IMR-90 (cell line): ENCODE measurements around the gene RPL23. TPM values are rescaled to one million over a fixed set of nuclear protein-coding genes. Genes with fewer than 3 reads are reported as not detected.

Experiments used
- ATAC-seq: fragments of 200-7000 bp; cut with Tn5 transposase; 2 replicates; pipeline ENCODE4 v1.9.1; 2020; ENCODE audit warnings: low read depth, mild to moderate bottlenecking, moderate library complexity
- BruUV-seq: library from RNA; stranded (reverse); fragments of 400-500 nt; replicated peaks from 2 replicates; lab custom pipeline; 2021; lab: Mats Ljungman, UMichigan
- CTCF ChIA-PET: fragments of 300-600 bp; formaldehyde crosslinking; extraction: SDS; loops from one replicate; lab custom pipeline; 2021; ENCODE audit warnings: antibody characterized with exemption; lab: Yijun Ruan, JAX
- POLR2A ChIA-PET: fragments of 300-600 bp; sonication (Branson Sonifier 250); formaldehyde crosslinking; loops from one replicate; lab custom pipeline; 2022; ENCODE audit warnings: antibody characterized with exemption; ENCODE audit not compliant: unreplicated experiment; lab: Charles Lee
- DNase-seq: peaks from one replicate; pipeline ENCODE4 v3.0.0; 2013
- H2AFZ ChIP-seq: replicated peaks from 2 replicates; pipeline ENCODE3; 2013; ENCODE audit warnings: low read length, mild to moderate bottlenecking; ENCODE audit not compliant: poor library complexity
- H2AK5ac ChIP-seq: 2 replicates; pipeline ENCODE4 v1.6.1; 2013; ENCODE audit warnings: low read depth, low read length, inconsistent platforms
- H2AK9ac ChIP-seq: replicated peaks from 2 replicates; pipeline ENCODE3; 2013; ENCODE audit warnings: mild to moderate bottlenecking, low read depth, low read length, moderate library complexity; ENCODE audit not compliant: poor library complexity
- H2BK120ac ChIP-seq: 2 replicates; pipeline ENCODE4 v1.6.1; 2013; ENCODE audit warnings: low read depth, low read length, inconsistent platforms
- H2BK15ac ChIP-seq: 3 replicates; pipeline ENCODE4 v1.6.1; 2013; ENCODE audit warnings: low read depth, low read length, inconsistent platforms
- H2BK20ac ChIP-seq: 2 replicates; pipeline ENCODE4 v1.6.1; 2013; ENCODE audit warnings: low read depth, mild to moderate bottlenecking, inconsistent platforms, low read length, moderate library complexity
- H2BK5ac ChIP-seq: 2 replicates; pipeline ENCODE4 v1.6.1; 2013; ENCODE audit warnings: mild to moderate bottlenecking, low read depth, low read length, inconsistent platforms; ENCODE audit not compliant: poor library complexity, severe bottlenecking
- H3K14ac ChIP-seq: replicated peaks from 2 replicates; pipeline ENCODE4 v1.6.1; 2013; ENCODE audit warnings: low read depth, low read length, inconsistent platforms
- H3K18ac ChIP-seq: 2 replicates; pipeline ENCODE4 v1.6.1; 2013; ENCODE audit warnings: low read depth, low read length, control low read depth
- H3K23ac ChIP-seq: 2 replicates; pipeline ENCODE4 v1.6.1; 2013; ENCODE audit warnings: low read depth, low read length, inconsistent platforms
- H3K27ac ChIP-seq: 2 replicates; pipeline ENCODE4 v1.5.1; 2013; ENCODE audit warnings: mild to moderate bottlenecking, control low read depth, low read length; ENCODE audit not compliant: insufficient read depth
- H3K27me3 ChIP-seq: 2 replicates; pipeline ENCODE4 v1.6.1; 2013; ENCODE audit warnings: low read length; ENCODE audit not compliant: control insufficient read depth, insufficient read depth
- H3K36me3 ChIP-seq: 2 replicates; pipeline ENCODE4 v1.6.1; 2013; ENCODE audit warnings: low read length, mixed read lengths; ENCODE audit not compliant: control insufficient read depth, insufficient read depth
- H3K4ac ChIP-seq: 2 replicates; pipeline ENCODE4 v1.6.1; 2013; ENCODE audit warnings: low read depth, low read length, inconsistent platforms
- H3K4me1 ChIP-seq: 2 replicates; pipeline ENCODE4 v1.6.1; 2013; ENCODE audit warnings: low read length, mixed read lengths; ENCODE audit not compliant: control insufficient read depth, insufficient read depth
- H3K4me2 ChIP-seq: 2 replicates; pipeline ENCODE4 v1.6.1; 2013; ENCODE audit warnings: low read depth, mild to moderate bottlenecking, control low read depth, low read length, moderate library complexity
- H3K4me3 ChIP-seq: 2 replicates; pipeline ENCODE4 v1.5.1; 2013; ENCODE audit warnings: low read depth, mild to moderate bottlenecking, control low read depth, low read length, moderate library complexity; ENCODE audit not compliant: insufficient read depth
- H3K56ac ChIP-seq: 2 replicates; pipeline ENCODE4 v1.6.1; 2013; ENCODE audit warnings: low read length, inconsistent platforms; ENCODE audit not compliant: insufficient read depth; ENCODE audit errors: extremely low read depth
- H3K79me1 ChIP-seq, 2 experiments: 2 replicates each; pipeline ENCODE4 v1.6.1; 2013; ENCODE audit warnings: low read length in 2 of 2, inconsistent platforms in 1 of 2, low read depth in 1 of 2
- H3K9ac ChIP-seq: 2 replicates; pipeline ENCODE4 v1.6.1; 2013; ENCODE audit warnings: low read depth, low read length, control low read depth
- H3K9me1 ChIP-seq: 2 replicates; pipeline ENCODE4 v1.6.1; 2013; ENCODE audit warnings: low read length, inconsistent platforms; ENCODE audit not compliant: insufficient read depth
- H3K9me3 ChIP-seq: 2 replicates; pipeline ENCODE4 v1.6.1; 2013; ENCODE audit warnings: low read length; ENCODE audit not compliant: control insufficient read depth, insufficient read depth
- H4K20me1 ChIP-seq: 2 replicates; pipeline ENCODE4 v1.6.1; 2013; ENCODE audit warnings: low read length, inconsistent platforms; ENCODE audit not compliant: insufficient read depth
- H4K5ac ChIP-seq: 2 replicates; pipeline ENCODE4 v1.6.1; 2013; ENCODE audit warnings: mild to moderate bottlenecking, low read depth, low read length, control low read depth
- H4K8ac ChIP-seq, 2 experiments: 2 replicates each; pipeline ENCODE4 v1.6.1; 2013; ENCODE audit warnings: low read depth in 2 of 2, low read length in 2 of 2, control low read depth in 1 of 2, inconsistent platforms in 1 of 2
- H4K91ac ChIP-seq: 2 replicates; pipeline ENCODE4 v1.6.1; 2013; ENCODE audit warnings: low read depth, low read length, inconsistent platforms; ENCODE audit not compliant: insufficient read depth
- CTCF ChIP-seq: conservative IDR thresholded peaks from 2 replicates; pipeline ENCODE4 v1.5.1; 2012; ENCODE audit warnings: mild to moderate bottlenecking, low read depth, low read length, improper control_type of control experiment
- MAFK ChIP-seq: IDR thresholded peaks from 2 replicates; pipeline ENCODE4 v1.6.1; 2012; ENCODE audit warnings: low read depth, low read length, improper control_type of control experiment
- MAZ ChIP-seq: IDR thresholded peaks from 2 replicates; pipeline ENCODE4 v1.6.1; 2012; ENCODE audit warnings: low read depth, mild to moderate bottlenecking, low read length, improper control_type of control experiment, moderate library complexity, borderline replicate concordance
- NFE2L2 ChIP-seq: fragments of 150-350 bp; IDR thresholded peaks from 2 replicates; pipeline ENCODE4 v1.6.1; 2016; ENCODE audit warnings: low read depth, mild to moderate bottlenecking, low read length
- RAD21 ChIP-seq: IDR thresholded peaks from 2 replicates; pipeline ENCODE4 v1.6.1; 2012; ENCODE audit warnings: low read length, improper control_type of control experiment
- RFX5 ChIP-seq: IDR thresholded peaks from 2 replicates; pipeline ENCODE4 v1.8.0; 2012; ENCODE audit warnings: low read depth, mild to moderate bottlenecking, low read length, moderate library complexity
- WGBS, 2 experiments: methylation state at CpG; one replicate each; pipeline versions ENCODE4 v1.1.5 to v1.1.7; 2013; ENCODE audit warnings: missing lambda C conversion rate in 2 of 2; ENCODE audit not compliant: insufficient read length in 1 of 2; ENCODE audit errors: extremely low coverage in 2 of 2; 5-methylcytosine and 5-hydroxymethylcytosine counted together
- dilution Hi-C: fragments of 300-500 bp; cut with HindIII; formaldehyde crosslinking; loops from one replicate; pipeline ENCODE4 v1.14.3; 2018; ENCODE audit warnings: low sequenced_read_pairs; ENCODE audit not compliant: unreplicated experiment
- in situ Hi-C: fragments of 300-500 bp; cut with MboI; formaldehyde crosslinking; loops from 3 replicates; pipeline ENCODE4 v1.14.3; 2019; ENCODE audit warnings: low sequenced_read_pairs, inconsistent platforms, mixed read lengths
- intact Hi-C: fragments of 100-400 bp; cut with micrococcal nuclease; formaldehyde crosslinking; loops from 2 replicates; pipeline ENCODE4 v1.10.0; 2022
- polyA plus RNA-seq, 3 experiments: library from polyadenylated mRNA; depleted of rRNA; stranded (reverse); fragments of >200 nt; gene quantifications; 2 replicates each; pipeline ENCODE4 v1.2.3, GENCODE V29; 2012; ENCODE audit warnings: low replicate concordance in 1 of 3
- total RNA-seq: library from RNA; depleted of rRNA; stranded (reverse); fragments of >200 nt; gene quantifications from 2 replicates; pipeline ENCODE4 v1.2.3, GENCODE V29; 2012

The RPL23 gene
- total and polyA plus RNA-seq, 2 of the 4 experiments (the other 2 are of a cell fraction) = 1,170 to 2,308 TPM

- TF ChIP-seq RAD21 = no peak
- TF ChIP-seq MAFK = no peak
Observed at GRCh38 chr17:38885044-38885727, 31.7 kb upstream of the RPL23 start (continued).

DNA sequence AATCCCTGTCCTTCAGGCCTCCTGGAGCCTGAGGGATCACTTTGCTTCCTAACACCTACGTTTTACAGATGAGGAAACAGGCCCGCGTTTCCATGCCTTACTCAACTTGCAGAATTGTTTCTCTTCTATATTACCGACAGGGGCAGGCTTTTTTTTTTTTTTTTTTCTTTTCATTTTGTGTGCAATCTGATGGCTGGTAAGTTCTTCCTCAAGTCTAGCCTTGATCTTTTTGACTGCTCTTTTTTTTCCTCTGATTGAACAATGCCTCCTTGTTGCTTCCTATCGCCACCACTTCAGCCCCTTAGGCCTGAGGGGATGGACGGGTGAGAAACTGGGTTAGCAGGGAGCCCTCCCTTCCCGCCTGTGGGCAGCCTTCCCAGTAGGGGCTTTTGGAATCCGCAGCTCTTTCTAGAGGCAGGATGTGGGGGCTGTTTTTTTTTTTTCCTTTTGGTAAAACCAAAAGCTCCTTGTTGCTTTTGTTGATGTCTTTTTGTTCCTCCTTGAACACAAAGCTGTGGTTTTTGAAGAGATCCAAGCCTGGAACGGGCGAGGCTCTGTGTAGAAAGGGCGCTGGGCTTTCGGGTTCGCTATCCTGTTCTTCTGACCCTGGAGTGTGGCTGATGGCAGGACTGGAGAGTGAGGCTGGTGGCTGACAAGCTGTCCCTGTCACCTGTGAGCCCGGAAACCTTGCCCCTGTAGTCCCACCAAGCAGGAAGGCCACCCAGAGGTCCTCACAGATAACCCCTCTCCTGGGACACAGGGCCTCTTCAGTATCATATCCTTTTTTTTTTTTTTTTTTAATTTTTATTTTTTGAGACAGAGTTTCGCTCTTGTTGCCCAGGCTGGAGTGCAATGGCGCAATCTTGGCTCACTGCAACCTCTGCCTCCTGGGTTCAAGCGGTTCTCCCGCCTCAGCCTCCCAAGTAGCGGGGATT, 30.3 kb upstream of the RPL23 start:
- ChIA-PET POLR2A (no interaction called here), CTCF (no interaction called here)
- Histone ChIP-seq H3K79me1 (peaks cover 0 to 89% of the 10 kb centered on the region in 2 experiments; a peak in 2 of 4 replicates), H4K5ac (peak overlapping the region; percentile 30; the same call in 1 of the 2 replicates), H3K9ac (peak overlapping the region; percentile 42; the same call in 1 of the 2 replicates), H3K4me3 (no peak overlapping the region), H3K4ac (peak overlapping the region; percentile 31; the same call in 1 of the 2 replicates), H4K20me1 (peaks cover 100% of the 10 kb centered on the region), H3K9me1 (peaks cover 54% of the 10 kb centered on the region), H3K27me3 (no peaks in the 10 kb centered on the region), H3K23ac (peak overlapping the region; percentile 91; the same call in 1 of the 2 replicates), H2AK9ac (peak overlapping the region; percentile 68), H2AFZ (no peak overlapping the region), H3K9me3 (no peaks in the 10 kb centered on the region), H4K8ac (peak overlapping the region in 1 of 2 experiments; percentile 66; a peak in 1 of 4 replicates), H2BK120ac (no peak overlapping the region), H2BK15ac (no peak overlapping the region; the same call in 2 of the 3 replicates), H3K27ac (peak overlapping the region; percentile 41; the same call in 1 of the 2 replicates), H3K14ac (peak overlapping the region; percentile 51), H4K91ac (peak overlapping the region; percentile 9; the same call in 1 of the 2 replicates), H3K18ac (no peak overlapping the region), H2AK5ac (peak overlapping the region; percentile 35), H3K36me3 (peaks cover 75% of the 10 kb centered on the region), H3K4me2 (peak overlapping the region; percentile 15; the same call in 1 of the 2 replicates), H3K4me1 (peaks cover 53% of the 10 kb centered on the region), H2BK5ac (peak overlapping the region; percentile 28), H2BK20ac (no peak overlapping the region), H3K56ac (no peak overlapping the region)
- TF ChIP-seq NFE2L2 (no peak), CTCF (no peak), MAZ (no peak), RFX5 (no peak)
- WGBS, 2 experiments = no CpG with 5 or more reads among the region's 19 CpGs
- no peak for DNase-seq
- intact Hi-C loops = loop anchor here (2.0 kb wide), 1 partner anchor 15 kb away; no protein-coding TSS in a partner anchor
- no peak for ATAC-seq
- in situ Hi-C loops = no loop called here
- dilution Hi-C loops = no loop called here
- no TSS peak for BruUV-seq
